Natural killer cell (primary cell): ENCODE measurements around the gene KLK2. TPM values are rescaled to one million over a fixed set of nuclear protein-coding genes. Genes with fewer than 3 reads are reported as not detected.

Source experiments
- ATAC-seq, 3 donors: fragments of 150-1000 bp in 2 of 3; fragments of 200-7000 bp in 1 of 3; cut with Tn5 transposase; 1 replicate in 1 of 3; 2 replicates in 2 of 3; pipeline ENCODE4 v1.10.0; 2021; ENCODE audit warnings: mild to moderate bottlenecking in 2 of 3, moderate library complexity in 2 of 3
- DNase-seq, 2 donors: peaks; one replicate each; pipeline versions ENCODE4 v3.0.0 to v3.0.0-alpha.2; 2013 to 2021; ENCODE audit warnings: mixed read lengths in 1 of 2
- H3K27ac ChIP-seq: one replicate; pipeline ENCODE4 v1.5.1; 2013; ENCODE audit warnings: mild to moderate bottlenecking, low read length
- H3K27me3 ChIP-seq: one replicate; pipeline ENCODE4 v1.6.1; 2013; ENCODE audit warnings: low read length; ENCODE audit not compliant: control insufficient read depth, insufficient read depth
- H3K36me3 ChIP-seq: one replicate; pipeline ENCODE4 v1.6.1; 2013; ENCODE audit warnings: low read length; ENCODE audit not compliant: control insufficient read depth, insufficient read depth
- H3K4me1 ChIP-seq: one replicate; pipeline ENCODE4 v1.6.1; 2013; ENCODE audit warnings: low read length; ENCODE audit not compliant: control insufficient read depth, insufficient read depth
- H3K4me3 ChIP-seq: one replicate; pipeline ENCODE4 v1.5.1; 2013; ENCODE audit warnings: low read length
- H3K9me3 ChIP-seq: one replicate; pipeline ENCODE4 v1.6.1; 2013; ENCODE audit warnings: low read length; ENCODE audit not compliant: control insufficient read depth, insufficient read depth
- H3K27ac Mint-ChIP-seq, 2 donors: one replicate each; pipeline ENCODE4 v1.8.0; 2022; ENCODE audit warnings: mild to moderate bottlenecking in 2 of 2, mixed read lengths in 2 of 2, moderate library complexity in 1 of 2
- H3K27me3 Mint-ChIP-seq, 2 donors: one replicate each; pipeline ENCODE4 v1.8.0; 2022; ENCODE audit warnings: low read depth in 2 of 2, mixed read lengths in 2 of 2
- H3K36me3 Mint-ChIP-seq: one replicate; pipeline ENCODE4 v1.8.0; 2022; ENCODE audit warnings: mixed read lengths
- H3K4me1 Mint-ChIP-seq, 2 donors: one replicate each; pipeline ENCODE4 v1.8.0; 2022; ENCODE audit warnings: mixed read lengths in 2 of 2
- H3K4me3 Mint-ChIP-seq: one replicate; pipeline ENCODE4 v1.8.0; 2022; ENCODE audit warnings: mild to moderate bottlenecking, moderate library complexity, mixed read lengths
- H3K9me3 Mint-ChIP-seq, 2 donors: one replicate each; pipeline ENCODE4 v1.8.0; 2022; ENCODE audit warnings: mixed read lengths in 2 of 2
- CTCF ChIP-seq: fragments of 200-600 bp; IDR thresholded peaks from one replicate; pipeline ENCODE4 v1.8.0; 2022; ENCODE audit warnings: antibody characterized with exemption
- WGBS: methylation state at CpG from one replicate; pipeline ENCODE4 v1.1.7; 2013; ENCODE audit warnings: missing lambda C conversion rate; ENCODE audit not compliant: insufficient coverage; 5-methylcytosine and 5-hydroxymethylcytosine counted together
- intact Hi-C: fragments of 100-400 bp; cut with micrococcal nuclease; formaldehyde crosslinking; loops from one replicate; pipeline ENCODE4 v1.14.2; 2022
- total RNA-seq, 4 donors: library from RNA; stranded (reverse); fragments of 120-200 nt in 1 of 4; gene quantifications; one replicate each; pipeline versions ENCODE4 v1.2.3 to v1.2.4, GENCODE V29; 2013 to 2022

KLK2 gene
- total RNA-seq, 3 donors from 2014 or later (not counting 1 experiment from before 2014, with no cell fraction given), result not detected

GRCh38 chr19:50882188-50882587, 8.9 kb downstream of the KLK2 start:
- ATAC-seq (no peak), DNase-seq (no peak)
- H3K36me3 ChIP-seq, result no peaks in the 10 kb centered on the region
- intact Hi-C loops, result no loop called here
- H3K4me1 ChIP-seq, result no peaks in the 10 kb centered on the region
- 80% methylated on average over 3 of the region's 3 CpGs for WGBS
- Mint-ChIP-seq H3K4me1 (no peaks in the 10 kb centered on the region), H3K9me3 (no peaks in the 10 kb centered on the region), H3K4me3 (no peak overlapping the region), H3K27me3 (peaks cover 17 to 33% of the 10 kb centered on the region in 2 donors), H3K27ac (no peak overlapping the region), H3K36me3 (no peaks in the 10 kb centered on the region)
- no peak for TF ChIP-seq CTCF
- H3K27me3 ChIP-seq, result peaks cover 3% of the 10 kb centered on the region
- H3K4me3 ChIP-seq, result no peak overlapping the region
- no peak overlapping the region for H3K27ac ChIP-seq
- H3K9me3 ChIP-seq, result no peaks in the 10 kb centered on the region

GRCh38 chr19:50889638-50890037, 16.4 kb downstream of the KLK2 start:
- intact Hi-C loops, result no loop called here
- DNase-seq (no peak), ATAC-seq (no peak)
- Mint-ChIP-seq H3K9me3 (no peaks in the 10 kb centered on the region), H3K4me3 (no peak overlapping the region), H3K27me3 (peaks cover 16% of the 10 kb centered on the region in 2 donors), H3K27ac (no peak overlapping the region), H3K36me3 (no peaks in the 10 kb centered on the region), H3K4me1 (no peaks in the 10 kb centered on the region)
- TF ChIP-seq CTCF, result no peak
- no peak overlapping the region for H3K4me3 ChIP-seq
- no peaks in the 10 kb centered on the region for H3K36me3 ChIP-seq
- no peaks in the 10 kb centered on the region for H3K27me3 ChIP-seq
- peaks cover 3% of the 10 kb centered on the region for H3K9me3 ChIP-seq
- no peak overlapping the region for H3K27ac ChIP-seq
- no peaks in the 10 kb centered on the region for H3K4me1 ChIP-seq
- WGBS, result 65% methylated on average over 3 of the region's 3 CpGs

GRCh38 chr19:50890422-50891252, 17.4 kb downstream of the KLK2 start:
- no peak for DNase-seq
- H3K27me3 ChIP-seq, result no peaks in the 10 kb centered on the region
- no peaks in the 10 kb centered on the region for H3K9me3 Mint-ChIP-seq
- H3K36me3 Mint-ChIP-seq, result no peaks in the 10 kb centered on the region
- no peaks in the 10 kb centered on the region for H3K4me1 Mint-ChIP-seq
- no peak overlapping the region for H3K27ac Mint-ChIP-seq
- H3K27ac ChIP-seq, result no peak overlapping the region
- no peaks in the 10 kb centered on the region for H3K4me1 ChIP-seq
- peaks cover 8% of the 10 kb centered on the region for H3K9me3 ChIP-seq
- WGBS, result 60% methylated on average over 5 of the region's 5 CpGs
- no peak for ATAC-seq
- H3K27me3 Mint-ChIP-seq, result peaks cover 12 to 16% of the 10 kb centered on the region in 2 donors
- intact Hi-C loops, result no loop called here
- H3K4me3 Mint-ChIP-seq, result no peak overlapping the region
- no peak for TF ChIP-seq CTCF
- no peak overlapping the region for H3K4me3 ChIP-seq
- H3K36me3 ChIP-seq, result no peaks in the 10 kb centered on the region

DNA sequence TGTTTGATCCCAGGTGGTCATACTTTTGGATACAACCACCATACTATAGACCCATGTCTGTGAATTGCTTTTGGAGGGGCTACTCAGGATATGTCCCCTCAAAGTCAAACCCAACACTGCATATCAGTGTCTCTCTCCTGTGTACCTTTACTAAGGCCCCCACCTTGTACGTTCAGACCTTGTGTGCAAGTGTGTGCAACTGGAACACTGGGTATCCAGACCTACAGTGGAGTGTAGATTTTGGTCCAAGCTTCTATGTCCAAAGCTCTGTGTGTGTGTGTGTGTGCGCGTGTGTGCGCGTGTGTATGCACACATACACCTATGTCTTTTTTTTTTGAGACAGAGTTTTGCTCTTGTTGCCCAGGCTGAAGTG, 18.0 kb downstream of the KLK2 start:
- intact Hi-C loops, result no loop called here

More for the DNA sequence above, 18.0 kb downstream of the KLK2 start:
- no peak for DNase-seq
- TF ChIP-seq CTCF, result no peak
- Mint-ChIP-seq H3K4me3 (no peak overlapping the region), H3K36me3 (no peaks in the 10 kb centered on the region), H3K4me1 (no peaks in the 10 kb centered on the region), H3K9me3 (no peaks in the 10 kb centered on the region), H3K27ac (no peak overlapping the region), H3K27me3 (peaks cover 10 to 12% of the 10 kb centered on the region in 2 donors)
- Histone ChIP-seq H3K36me3 (no peaks in the 10 kb centered on the region), H3K4me3 (no peak overlapping the region), H3K27ac (no peak overlapping the region), H3K9me3 (peaks cover 8% of the 10 kb centered on the region), H3K4me1 (no peaks in the 10 kb centered on the region), H3K27me3 (no peaks in the 10 kb centered on the region)
- 93% methylated on average over 5 of the region's 5 CpGs for WGBS
- ATAC-seq, result no peak
